Hair follicular keratinocyte (primary cell): ENCODE data around the gene SLC22A8. TPM values are rescaled to one million over a fixed set of nuclear protein-coding genes. Genes with fewer than 3 reads are reported as not detected.

ENCODE experiments used
- total RNA-seq: library from RNA; depleted of rRNA; stranded (reverse); fragments of >200 nt; gene quantifications from 2 replicates; pipeline ENCODE4 v1.2.3, GENCODE V29; 2015

SLC22A8 gene, protein sequence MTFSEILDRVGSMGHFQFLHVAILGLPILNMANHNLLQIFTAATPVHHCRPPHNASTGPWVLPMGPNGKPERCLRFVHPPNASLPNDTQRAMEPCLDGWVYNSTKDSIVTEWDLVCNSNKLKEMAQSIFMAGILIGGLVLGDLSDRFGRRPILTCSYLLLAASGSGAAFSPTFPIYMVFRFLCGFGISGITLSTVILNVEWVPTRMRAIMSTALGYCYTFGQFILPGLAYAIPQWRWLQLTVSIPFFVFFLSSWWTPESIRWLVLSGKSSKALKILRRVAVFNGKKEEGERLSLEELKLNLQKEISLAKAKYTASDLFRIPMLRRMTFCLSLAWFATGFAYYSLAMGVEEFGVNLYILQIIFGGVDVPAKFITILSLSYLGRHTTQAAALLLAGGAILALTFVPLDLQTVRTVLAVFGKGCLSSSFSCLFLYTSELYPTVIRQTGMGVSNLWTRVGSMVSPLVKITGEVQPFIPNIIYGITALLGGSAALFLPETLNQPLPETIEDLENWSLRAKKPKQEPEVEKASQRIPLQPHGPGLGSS
- not detected in 2 replicates for total RNA-seq

DNA sequence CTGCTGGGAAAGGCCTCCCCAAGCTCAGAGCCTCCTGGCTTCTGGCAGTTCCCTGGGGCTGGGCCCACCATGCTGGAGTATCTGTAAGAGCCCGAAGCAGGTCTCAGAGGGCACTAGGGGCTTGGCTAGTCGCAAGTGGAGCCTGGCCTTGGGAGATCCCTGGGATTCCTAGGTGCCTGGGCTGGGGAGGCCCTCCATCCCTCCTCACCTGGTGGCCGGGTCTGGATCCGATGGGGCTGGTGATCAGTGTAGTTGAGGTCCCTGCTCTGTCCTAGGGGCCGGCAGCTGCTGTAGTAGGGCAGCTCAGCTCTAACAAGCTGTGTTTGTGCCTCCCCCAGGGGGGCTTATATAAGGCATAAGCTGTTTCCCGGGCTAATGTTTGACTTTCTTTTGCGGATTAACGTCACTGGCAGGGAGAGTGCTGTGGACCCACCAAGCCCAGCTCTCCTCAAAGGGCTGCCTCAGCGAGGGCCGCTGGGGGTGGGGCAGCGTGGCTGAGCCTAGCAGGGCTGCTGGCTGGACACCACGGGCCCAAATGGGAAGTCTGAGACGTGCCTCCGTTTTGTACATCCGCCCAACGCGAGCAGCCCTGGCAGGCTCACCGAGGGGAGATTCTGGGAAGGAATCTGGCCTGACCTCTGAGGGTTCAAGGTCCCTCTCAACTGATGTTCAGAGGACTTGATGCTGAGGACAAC is at the start of gene SLC22A8:
TSS of gene SLC22A8 (minus strand) at position 321 of the 695 bp plus-strand sequence. CDS start 883 bp downstream, outside the sequence.

GRCh38 chr11:62984451-62984991 is 31.1 kb downstream of the SLC22A8 start, which contains the start of gene SLC22A6:
TSS of gene SLC22A6 (minus strand) at chr11:62984967. CDS start at chr11:62984690, 277 bp downstream.

Other genes starting within 250 kb of the SLC22A8 start
- 11.5 and 22.3 TPM in 2 replicates for gene TAF6L, start 244.4 kb downstream of the SLC22A8 start, total RNA-seq
- 46.2 and 52.1 TPM in 2 replicates for gene TMEM179B, start 228.4 kb downstream of the SLC22A8 start, total RNA-seq
- gene TMEM223, start 223.8 kb downstream of the SLC22A8 start, total RNA-seq, result 42.2 and 53.8 TPM in 2 replicates
- 21.8 and 26.4 TPM in 2 replicates for gene NXF1, start 210.4 kb downstream of the SLC22A8 start, total RNA-seq
- 26.9 and 37.9 TPM in 2 replicates for gene STX5, start 183.8 kb downstream of the SLC22A8 start, total RNA-seq
- not detected in 2 replicates for gene TEX54, start 183.0 kb downstream of the SLC22A8 start, total RNA-seq
- gene WDR74, start 176.3 kb downstream of the SLC22A8 start, total RNA-seq, result 65.8 and 125 TPM in 2 replicates
- gene SLC3A2, start 134.9 kb downstream of the SLC22A8 start, total RNA-seq, result 855 and 957 TPM in 2 replicates
- gene CHRM1, start 94.5 kb downstream of the SLC22A8 start, total RNA-seq, result not detected in 2 replicates
- not detected in 2 replicates for gene SLC22A6, start 30.9 kb downstream of the SLC22A8 start, total RNA-seq
- not detected in 2 replicates for gene SLC22A24, start 128.4 kb upstream of the SLC22A8 start, total RNA-seq
- gene SLC22A25, start 227.8 kb upstream of the SLC22A8 start, total RNA-seq, result not detected in 2 replicates